K562 (cell line): ENCODE data around the gene AGBL1.

Experiments
- HDGF ChIP-seq: fragments of 450-650 bp; IDR thresholded peaks from 2 replicates; pipeline ENCODE4 v1.6.1; 2016
- KDM4B ChIP-seq, 2 experiments: fragments of 450-650 bp in 1 of 2; sonication (generic) in 1 of 2; IDR thresholded peaks; 2 replicates each; pipeline ENCODE4 v1.6.1; 2016 to 2017; ENCODE audit warnings: borderline replicate concordance in 2 of 2, antibody characterized with exemption in 1 of 2, low read depth in 1 of 2, mild to moderate bottlenecking in 1 of 2
- ZFP1 ChIP-seq: fragments of 450-650 bp; formaldehyde crosslinking; IDR thresholded peaks from 2 replicates; pipeline ENCODE4 v1.4.0; 2020; ENCODE audit warnings: mild to moderate bottlenecking, mixed read lengths
- ZNF184 ChIP-seq: sonication (generic); formaldehyde crosslinking; IDR thresholded peaks from 2 replicates; pipeline ENCODE4 v1.5.0; 2020; ENCODE audit warnings: missing genetic modification reagents

GRCh38 chr15:87021751-87022150 is 942.1 kb downstream of the AGBL1 start:
- TF ChIP-seq HDGF = no peak
- TF ChIP-seq KDM4B (IDR thresholded peaks at IDR 0.05; ENCODE audit: borderline replicate concordance in 2 of 2, low read depth in 1 of 2) = no peak
- no peak for TF ChIP-seq ZNF184 (CRISPR knock-in tag)
- TF ChIP-seq ZFP1 (CRISPR knock-in tag) = no peak
